22Rv1 (cell line): ENCODE measurements around the gene SERPIND1.

Source experiments
- ZFX ChIP-seq: fragments of 450-650 bp; IDR thresholded peaks from 2 replicates; pipeline ENCODE4 v1.6.1; 2017; ENCODE audit warnings: antibody characterized with exemption, borderline replicate concordance
- TF ChIP-seq, protein P1 (sequence below): fragments of 450-650 bp; IDR thresholded peaks from 2 replicates; pipeline ENCODE4 v1.5.1; 2017; ENCODE audit warnings: mild to moderate bottlenecking

DNA sequence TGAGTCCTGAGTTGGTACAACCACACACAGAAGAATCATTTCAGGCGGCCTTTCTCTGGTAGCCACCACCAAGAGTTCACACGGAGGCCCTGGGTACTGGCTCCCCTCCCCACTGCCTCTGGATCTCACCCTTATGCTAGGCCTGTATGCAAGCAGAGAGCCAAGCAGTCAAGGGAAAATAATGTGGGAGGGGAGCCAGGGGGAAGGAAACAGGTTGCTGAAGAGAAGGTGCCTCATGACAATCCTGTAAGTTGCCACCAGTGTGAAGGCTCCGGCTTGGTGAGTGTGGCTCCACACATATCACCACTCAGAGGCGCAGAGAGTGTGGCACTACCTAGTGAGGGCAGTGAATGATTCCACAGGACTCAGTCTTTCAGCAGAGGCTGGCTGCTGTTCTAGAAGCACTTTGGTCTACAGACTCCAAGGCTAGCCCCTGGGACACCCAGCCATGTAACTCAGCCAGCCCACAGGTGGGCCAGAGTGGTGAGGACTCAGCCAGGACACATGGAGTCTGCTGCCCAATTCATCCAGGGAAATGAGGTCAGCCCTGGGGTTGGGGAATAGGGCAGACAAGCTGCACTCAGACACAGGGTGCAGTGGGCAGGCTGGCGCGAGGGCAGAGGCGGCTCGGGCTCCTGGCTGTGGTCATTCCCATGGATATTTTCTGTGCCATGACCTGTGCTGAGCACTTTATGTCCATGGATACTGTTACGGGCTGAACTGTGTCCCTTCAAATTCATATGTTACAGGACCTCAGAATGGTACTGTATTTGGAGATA lies 49.0 kb upstream of the SERPIND1 start:
- TF ChIP-seq, protein P1, sequence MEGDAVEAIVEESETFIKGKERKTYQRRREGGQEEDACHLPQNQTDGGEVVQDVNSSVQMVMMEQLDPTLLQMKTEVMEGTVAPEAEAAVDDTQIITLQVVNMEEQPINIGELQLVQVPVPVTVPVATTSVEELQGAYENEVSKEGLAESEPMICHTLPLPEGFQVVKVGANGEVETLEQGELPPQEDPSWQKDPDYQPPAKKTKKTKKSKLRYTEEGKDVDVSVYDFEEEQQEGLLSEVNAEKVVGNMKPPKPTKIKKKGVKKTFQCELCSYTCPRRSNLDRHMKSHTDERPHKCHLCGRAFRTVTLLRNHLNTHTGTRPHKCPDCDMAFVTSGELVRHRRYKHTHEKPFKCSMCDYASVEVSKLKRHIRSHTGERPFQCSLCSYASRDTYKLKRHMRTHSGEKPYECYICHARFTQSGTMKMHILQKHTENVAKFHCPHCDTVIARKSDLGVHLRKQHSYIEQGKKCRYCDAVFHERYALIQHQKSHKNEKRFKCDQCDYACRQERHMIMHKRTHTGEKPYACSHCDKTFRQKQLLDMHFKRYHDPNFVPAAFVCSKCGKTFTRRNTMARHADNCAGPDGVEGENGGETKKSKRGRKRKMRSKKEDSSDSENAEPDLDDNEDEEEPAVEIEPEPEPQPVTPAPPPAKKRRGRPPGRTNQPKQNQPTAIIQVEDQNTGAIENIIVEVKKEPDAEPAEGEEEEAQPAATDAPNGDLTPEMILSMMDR: no peak
- no peak for TF ChIP-seq ZFX
